Activated T-cell treated with anti-CD3 and anti-CD28 coated beads, Interleukin-2, amount 50 U/mL, for 4 hours (primary cell): ENCODE measurements around the gene MAGEA12. TPM values are rescaled to one million over a fixed set of nuclear protein-coding genes. Genes with fewer than 3 reads are reported as not detected.
"Not testable (repeated sequence)": the region's sequence is repeated elsewhere in the genome, so short reads cannot be mapped to it uniquely, and the experiment has no call there.

Experiments used
- ATAC-seq, 2 donors: fragments of 200-7000 bp; cut with Tn5 transposase; one replicate each; pipeline ENCODE4 v1.10.0; 2021
- DNase-seq: peaks from one replicate; pipeline ENCODE4 v3.0.0-alpha.2; 2020
- H3K27me3 Mint-ChIP-seq: one replicate; pipeline ENCODE4 v1.8.0; 2021; ENCODE audit warnings: low read depth, mixed read lengths
- H3K36me3 Mint-ChIP-seq: one replicate; pipeline ENCODE4 v1.8.0; 2022; ENCODE audit warnings: mixed read lengths; ENCODE audit not compliant: insufficient read depth
- H3K4me1 Mint-ChIP-seq: one replicate; pipeline ENCODE4 v1.8.0; 2021; ENCODE audit warnings: low read depth, mixed read lengths
- H3K4me3 Mint-ChIP-seq: one replicate; pipeline ENCODE4 v1.8.0; 2021; ENCODE audit warnings: mild to moderate bottlenecking, moderate library complexity, mixed read lengths
- H3K9me3 Mint-ChIP-seq: one replicate; pipeline ENCODE4 v1.8.0; 2021; ENCODE audit warnings: mixed read lengths
- total RNA-seq, 3 donors: library from RNA; stranded (reverse); gene quantifications; one replicate each; pipeline ENCODE4 v1.2.1, GENCODE V29; 2021

The MAGEA12 gene, protein sequence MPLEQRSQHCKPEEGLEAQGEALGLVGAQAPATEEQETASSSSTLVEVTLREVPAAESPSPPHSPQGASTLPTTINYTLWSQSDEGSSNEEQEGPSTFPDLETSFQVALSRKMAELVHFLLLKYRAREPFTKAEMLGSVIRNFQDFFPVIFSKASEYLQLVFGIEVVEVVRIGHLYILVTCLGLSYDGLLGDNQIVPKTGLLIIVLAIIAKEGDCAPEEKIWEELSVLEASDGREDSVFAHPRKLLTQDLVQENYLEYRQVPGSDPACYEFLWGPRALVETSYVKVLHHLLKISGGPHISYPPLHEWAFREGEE
- not detected for total RNA-seq

DNA sequence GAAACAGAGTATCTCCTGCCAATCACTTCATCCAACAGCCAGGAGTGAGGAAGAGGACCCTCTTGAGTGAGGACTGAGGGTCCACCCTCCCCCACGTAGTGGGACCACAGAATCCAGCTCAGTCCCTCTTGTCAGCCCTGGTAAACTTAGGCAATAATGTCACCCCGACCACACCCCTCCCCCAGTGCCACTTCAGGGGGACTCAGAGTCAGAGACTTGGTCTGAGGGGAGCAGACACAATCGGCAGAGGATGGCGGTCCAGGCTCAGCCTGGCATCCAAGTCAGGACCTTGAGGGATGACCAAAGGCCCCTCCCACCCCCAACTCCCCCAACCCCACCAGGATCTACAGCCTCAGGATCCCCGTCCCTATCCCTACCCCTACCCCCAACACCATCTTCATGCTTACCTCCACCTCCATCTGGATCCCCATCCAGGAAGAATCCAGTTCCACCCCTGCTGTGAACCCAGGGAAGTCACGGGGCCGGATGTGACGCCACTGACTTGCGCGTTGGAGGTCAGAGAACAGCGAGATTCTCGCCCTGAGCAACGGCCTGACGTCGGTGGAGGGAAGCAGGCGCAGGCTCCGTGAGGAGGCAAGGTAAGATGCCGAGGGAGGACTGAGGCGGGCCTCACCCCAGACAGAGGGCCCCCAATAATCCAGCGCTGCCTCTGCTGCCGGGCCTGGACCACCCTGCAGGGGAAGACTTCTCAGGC, at the start of gene MAGEA12, which contains the start of gene CSAG1:
Gene MAGEA12, plus strand, starts transcription at position 497 of the 715 bp plus-strand sequence. CDS start 2,405 bp downstream, outside the sequence.
Gene CSAG1, minus strand, starts transcription at position 461 of the 715 bp plus-strand sequence. CDS start 1,261 bp downstream, outside the sequence.
- Mint-ChIP-seq H3K36me3 (no peaks in the 10 kb centered on the region), H3K4me3 (no peak within 1 kb of the TSS), H3K4me1 (no peaks in the 10 kb centered on the region), H3K27me3 (peaks cover 6% of the 10 kb centered on the region), H3K9me3 (no peaks in the 10 kb centered on the region)
- no peak for ATAC-seq
- DNase-seq: no peak

DNA sequence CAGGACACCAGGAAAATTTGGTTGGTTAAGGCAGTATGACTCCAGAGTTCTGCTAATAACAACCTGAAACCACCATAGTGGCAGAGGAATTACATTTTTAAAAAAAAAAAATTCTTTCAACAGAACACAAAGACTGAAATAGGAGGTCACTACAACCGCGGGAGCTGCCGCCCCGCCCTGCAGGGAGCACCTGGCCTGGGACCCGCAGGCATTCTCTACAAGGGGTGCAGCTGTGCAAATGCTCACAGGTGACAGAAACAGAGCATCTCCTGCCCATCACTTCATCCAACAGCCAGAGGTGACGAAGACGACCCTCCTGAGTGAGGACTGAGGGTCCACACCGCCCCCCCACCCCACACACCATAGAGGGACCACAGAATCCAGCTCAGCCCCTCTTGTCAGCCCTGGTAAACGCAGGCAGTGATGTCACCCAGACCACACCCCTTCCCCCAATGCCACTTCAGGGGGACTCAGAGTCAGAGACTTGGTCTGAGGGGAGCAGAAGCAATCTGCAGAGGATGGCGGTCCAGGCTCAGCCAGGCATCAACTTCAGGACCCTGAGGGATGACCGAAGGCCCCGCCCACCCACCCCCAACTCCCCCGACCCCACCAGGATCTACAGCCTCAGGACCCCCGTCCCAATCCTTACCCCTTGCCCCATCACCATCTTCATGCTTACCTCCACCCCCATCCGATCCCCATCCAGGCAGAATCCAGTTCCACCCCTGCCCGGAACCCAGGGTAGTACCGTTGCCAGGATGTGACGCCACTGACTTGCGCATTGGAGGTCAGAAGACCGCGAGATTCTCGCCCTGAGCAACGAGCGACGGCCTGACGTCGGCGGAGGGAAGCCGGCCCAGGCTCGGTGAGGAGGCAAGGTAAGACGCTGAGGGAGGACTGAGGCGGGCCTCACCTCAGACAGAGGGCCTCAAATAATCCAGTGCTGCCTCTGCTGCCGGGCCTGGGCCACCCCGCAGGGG, 35.3 kb upstream of the MAGEA12 start, which contains the start of gene MAGEA3:
Gene MAGEA3, plus strand, starts transcription at position 843 of the 980 bp plus-strand sequence. CDS start 2,039 bp downstream, outside the sequence.
- H3K36me3 Mint-ChIP-seq, H3K9me3 Mint-ChIP-seq, DNase-seq, ATAC-seq, H3K4me1 Mint-ChIP-seq, H3K27me3 Mint-ChIP-seq, H3K4me3 Mint-ChIP-seq: not testable (repeated sequence)

DNA sequence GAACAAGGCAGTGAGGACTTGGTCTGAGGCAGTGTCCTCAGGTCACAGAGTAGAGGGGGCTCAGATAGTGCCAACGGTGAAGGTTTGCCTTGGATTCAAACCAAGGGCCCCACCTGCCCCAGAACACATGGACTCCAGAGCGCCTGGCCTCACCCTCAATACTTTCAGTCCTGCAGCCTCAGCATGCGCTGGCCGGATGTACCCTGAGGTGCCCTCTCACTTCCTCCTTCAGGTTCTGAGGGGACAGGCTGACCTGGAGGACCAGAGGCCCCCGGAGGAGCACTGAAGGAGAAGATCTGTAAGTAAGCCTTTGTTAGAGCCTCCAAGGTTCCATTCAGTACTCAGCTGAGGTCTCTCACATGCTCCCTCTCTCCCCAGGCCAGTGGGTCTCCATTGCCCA, 33.2 kb upstream of the MAGEA12 start:
- not testable (repeated sequence) for DNase-seq

DNA sequence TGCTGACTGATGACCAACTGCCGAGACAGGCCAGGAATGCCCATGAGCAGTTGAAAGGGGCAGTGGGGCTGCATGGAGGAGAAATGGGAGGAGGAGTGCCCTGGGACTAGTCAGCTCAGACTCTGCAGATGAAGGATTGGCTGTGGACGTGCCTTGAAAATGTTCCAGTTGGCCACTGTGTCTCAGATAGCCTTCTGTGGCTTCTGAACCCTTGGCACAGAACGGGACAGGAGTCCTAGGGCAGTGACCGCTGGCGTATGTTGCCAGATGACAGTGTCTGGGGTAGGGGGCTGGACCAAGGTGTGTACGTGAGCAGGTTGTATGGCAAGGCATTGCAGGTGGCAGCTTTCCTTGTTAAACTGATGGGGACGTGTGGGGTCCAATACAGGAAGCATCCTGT, 27.1 kb upstream of the MAGEA12 start:
- H3K36me3 Mint-ChIP-seq, ATAC-seq, DNase-seq, H3K4me3 Mint-ChIP-seq, H3K4me1 Mint-ChIP-seq, H3K27me3 Mint-ChIP-seq, H3K9me3 Mint-ChIP-seq: not testable (repeated sequence)

More for the DNA sequence above, 33.2 kb upstream of the MAGEA12 start:
- ATAC-seq, H3K4me1 Mint-ChIP-seq, H3K36me3 Mint-ChIP-seq, H3K9me3 Mint-ChIP-seq, H3K4me3 Mint-ChIP-seq, H3K27me3 Mint-ChIP-seq: not testable (repeated sequence)

DNA sequence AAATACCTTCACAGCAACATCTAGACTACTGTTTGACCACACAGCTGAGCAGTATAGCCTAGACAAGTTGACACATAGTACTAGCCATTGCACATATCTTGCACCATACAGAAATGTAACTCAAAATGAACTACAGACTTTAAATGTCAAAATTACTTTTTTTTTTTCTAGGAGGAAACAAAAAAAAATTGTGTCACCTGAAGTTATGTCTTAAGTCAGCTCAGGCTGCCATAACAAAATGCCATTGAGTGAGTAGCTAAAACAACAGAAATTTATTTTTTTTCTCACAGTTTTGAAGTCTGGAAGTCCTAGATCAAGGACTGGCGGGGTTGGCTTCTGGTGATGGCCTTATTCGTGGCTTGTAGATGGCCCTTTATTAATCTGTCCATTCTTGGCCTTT, 24.4 kb upstream of the MAGEA12 start, which contains the start of gene CSAG2:
Gene CSAG2, minus strand, starts transcription at position 101 of the 400 bp plus-strand sequence. CDS start 161 bp downstream, outside the sequence.
- H3K4me3 Mint-ChIP-seq, H3K36me3 Mint-ChIP-seq, ATAC-seq, H3K4me1 Mint-ChIP-seq, DNase-seq, H3K9me3 Mint-ChIP-seq, H3K27me3 Mint-ChIP-seq: not testable (repeated sequence)

DNA sequence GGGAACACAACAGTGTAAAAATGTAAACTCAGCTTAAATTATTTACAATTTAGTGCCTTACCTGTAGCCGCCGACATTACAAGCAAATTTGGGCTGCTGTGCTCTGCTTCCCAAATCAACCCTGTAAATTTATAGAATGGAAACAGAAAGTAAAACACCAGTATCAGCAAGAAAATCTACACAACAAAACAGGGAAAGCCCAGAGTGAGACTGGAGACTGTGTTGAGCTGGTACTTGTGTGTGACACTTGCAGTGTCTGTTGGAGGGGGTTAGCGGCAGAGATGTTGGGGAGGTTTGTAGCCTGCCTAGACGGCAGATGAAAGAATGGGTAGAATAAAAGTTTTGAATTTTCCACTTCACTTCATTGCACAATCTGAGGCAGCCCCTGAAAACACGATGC, 20.4 kb upstream of the MAGEA12 start:
- DNase-seq, H3K9me3 Mint-ChIP-seq, H3K4me1 Mint-ChIP-seq, H3K4me3 Mint-ChIP-seq, H3K27me3 Mint-ChIP-seq, ATAC-seq, H3K36me3 Mint-ChIP-seq: not testable (repeated sequence)

DNA sequence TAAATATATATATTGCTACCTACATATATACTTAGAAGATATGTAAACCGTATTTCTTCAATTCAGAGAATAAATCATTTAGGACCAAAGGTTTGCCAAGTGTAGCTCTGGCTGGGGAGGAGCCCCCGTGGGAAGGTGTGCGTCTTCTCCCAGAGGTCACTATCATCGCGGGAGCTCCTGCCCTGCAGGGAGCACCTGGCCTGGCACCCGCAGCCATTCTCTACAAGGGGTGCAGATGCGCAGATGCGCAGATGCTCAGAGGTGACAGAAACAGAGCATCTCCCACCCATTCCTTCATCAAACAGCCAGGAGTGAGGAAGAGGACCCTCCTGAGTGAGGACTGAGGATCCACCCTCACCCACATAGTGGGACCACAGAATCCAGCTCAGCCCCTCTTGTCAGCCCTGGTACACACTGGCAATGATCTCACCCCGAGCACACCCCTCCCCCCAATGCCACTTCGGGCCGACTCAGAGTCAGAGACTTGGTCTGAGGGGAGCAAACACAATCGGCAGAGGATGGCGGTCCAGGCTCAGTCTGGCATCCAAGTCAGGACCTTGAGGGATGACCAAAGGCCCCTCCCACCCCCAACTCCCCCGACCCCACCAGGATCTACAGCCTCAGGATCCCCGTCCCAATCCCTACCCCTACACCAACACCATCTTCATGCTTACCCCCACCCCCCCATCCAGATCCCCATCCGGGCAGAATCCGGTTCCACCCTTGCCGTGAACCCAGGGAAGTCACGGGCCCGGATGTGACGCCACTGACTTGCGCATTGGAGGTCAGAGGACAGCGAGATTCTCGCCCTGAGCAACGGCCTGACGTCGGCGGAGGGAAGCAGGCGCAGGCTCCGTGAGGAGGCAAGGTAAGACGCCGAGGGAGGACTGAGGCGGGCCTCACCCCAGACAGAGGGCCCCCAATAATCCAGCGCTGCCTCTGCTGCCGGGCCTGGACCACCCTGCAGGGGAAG, 19.5 kb upstream of the MAGEA12 start, which contains the start of gene MAGEA2B:
Gene MAGEA2B, plus strand, starts transcription at position 814 of the 973 bp plus-strand sequence. CDS start 2,479 bp downstream, outside the sequence.
- ATAC-seq, DNase-seq, H3K9me3 Mint-ChIP-seq, H3K4me3 Mint-ChIP-seq, H3K27me3 Mint-ChIP-seq, H3K36me3 Mint-ChIP-seq, H3K4me1 Mint-ChIP-seq: not testable (repeated sequence)

DNA sequence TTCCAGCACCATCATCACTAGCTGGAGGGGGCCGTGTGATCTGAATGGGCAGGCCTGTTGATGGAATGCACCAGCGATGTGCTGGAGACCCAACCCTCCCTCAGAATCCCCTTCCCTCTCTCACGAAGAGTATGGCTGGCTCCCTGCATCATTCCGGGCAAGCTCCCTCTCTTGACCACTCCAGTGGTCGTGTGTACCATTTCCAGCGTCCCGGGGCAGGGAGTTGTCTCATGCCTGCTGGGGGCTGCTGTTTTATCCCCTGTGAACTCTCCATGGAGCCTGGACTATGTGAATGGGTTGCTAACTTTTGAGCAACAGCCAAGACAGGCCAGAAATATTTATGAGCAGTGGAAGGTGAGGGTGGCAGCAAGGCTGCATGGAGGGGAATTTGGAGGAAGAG, 8.1 kb upstream of the MAGEA12 start:
- no peak for ATAC-seq
- no peaks in the 10 kb centered on the region for H3K4me1 Mint-ChIP-seq
- no peak overlapping the region for H3K4me3 Mint-ChIP-seq
- no peaks in the 10 kb centered on the region for H3K9me3 Mint-ChIP-seq
- no peak for DNase-seq
- H3K27me3 Mint-ChIP-seq: peaks cover 10% of the 10 kb centered on the region
- no peaks in the 10 kb centered on the region for H3K36me3 Mint-ChIP-seq

DNA sequence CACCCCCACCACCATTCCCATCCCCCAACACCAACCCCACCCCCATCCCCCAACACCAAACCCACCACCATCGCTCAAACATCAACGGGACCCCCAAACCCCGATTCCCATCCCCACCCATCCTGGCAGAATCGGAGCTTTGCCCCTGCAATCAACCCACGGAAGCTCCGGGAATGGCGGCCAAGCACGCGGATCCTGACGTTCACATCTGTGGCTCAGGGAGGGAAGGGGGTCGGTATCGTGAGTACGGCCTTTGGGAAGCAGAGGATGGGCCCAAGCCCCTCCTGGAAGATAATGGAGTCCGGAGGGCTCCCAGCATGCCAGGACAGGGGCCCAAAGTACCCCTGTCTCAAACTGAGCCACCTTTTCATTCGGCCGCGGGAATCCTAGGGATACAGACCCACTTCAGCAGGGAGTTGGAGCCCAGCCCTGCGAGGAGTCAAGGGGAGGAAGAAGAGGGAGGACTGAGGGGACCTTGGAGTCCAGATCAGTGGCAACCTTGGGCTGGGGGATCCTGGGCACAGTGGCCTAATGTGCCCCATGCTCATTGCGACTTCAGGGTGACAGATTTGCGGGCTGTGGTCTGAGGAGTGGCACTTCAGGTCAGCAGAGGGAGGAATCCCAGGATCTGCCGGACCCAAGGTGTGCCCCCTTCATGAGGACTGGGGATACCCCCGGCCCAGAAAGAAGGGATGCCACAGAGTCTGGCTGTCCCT, 744 bp downstream of the MAGEA12 start:
- H3K9me3 Mint-ChIP-seq, DNase-seq: not testable (repeated sequence)

DNA sequence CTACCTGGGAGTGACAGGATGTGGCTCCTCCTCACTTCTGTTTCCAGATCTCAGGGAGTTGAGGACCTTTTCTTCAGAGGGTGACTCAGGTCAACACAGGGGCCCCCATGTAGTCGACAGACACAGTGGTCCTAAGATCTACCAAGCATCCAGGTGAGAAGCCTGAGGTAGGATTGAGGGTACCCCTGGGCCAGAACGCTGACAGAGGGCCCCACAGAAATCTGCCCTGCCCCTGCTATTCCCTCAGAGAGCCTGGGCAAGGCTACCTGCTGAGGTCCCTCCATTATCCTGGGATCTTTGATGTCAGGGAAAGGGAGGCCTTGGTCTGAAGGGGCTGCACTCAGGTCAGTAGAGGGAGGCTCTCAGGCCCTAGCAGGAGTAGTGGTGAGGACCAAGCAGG, 1.5 kb downstream of the MAGEA12 start:
- ATAC-seq (no peak), DNase-seq (no peak)
- Mint-ChIP-seq H3K36me3 (no peaks in the 10 kb centered on the region), H3K9me3 (no peaks in the 10 kb centered on the region), H3K4me1 (no peaks in the 10 kb centered on the region), H3K27me3 (peaks cover 3% of the 10 kb centered on the region), H3K4me3 (no peak overlapping the region)

More for the DNA sequence above, 744 bp downstream of the MAGEA12 start:
- not testable (repeated sequence) for H3K4me1 Mint-ChIP-seq, H3K4me3 Mint-ChIP-seq, H3K36me3 Mint-ChIP-seq, ATAC-seq, H3K27me3 Mint-ChIP-seq

DNA sequence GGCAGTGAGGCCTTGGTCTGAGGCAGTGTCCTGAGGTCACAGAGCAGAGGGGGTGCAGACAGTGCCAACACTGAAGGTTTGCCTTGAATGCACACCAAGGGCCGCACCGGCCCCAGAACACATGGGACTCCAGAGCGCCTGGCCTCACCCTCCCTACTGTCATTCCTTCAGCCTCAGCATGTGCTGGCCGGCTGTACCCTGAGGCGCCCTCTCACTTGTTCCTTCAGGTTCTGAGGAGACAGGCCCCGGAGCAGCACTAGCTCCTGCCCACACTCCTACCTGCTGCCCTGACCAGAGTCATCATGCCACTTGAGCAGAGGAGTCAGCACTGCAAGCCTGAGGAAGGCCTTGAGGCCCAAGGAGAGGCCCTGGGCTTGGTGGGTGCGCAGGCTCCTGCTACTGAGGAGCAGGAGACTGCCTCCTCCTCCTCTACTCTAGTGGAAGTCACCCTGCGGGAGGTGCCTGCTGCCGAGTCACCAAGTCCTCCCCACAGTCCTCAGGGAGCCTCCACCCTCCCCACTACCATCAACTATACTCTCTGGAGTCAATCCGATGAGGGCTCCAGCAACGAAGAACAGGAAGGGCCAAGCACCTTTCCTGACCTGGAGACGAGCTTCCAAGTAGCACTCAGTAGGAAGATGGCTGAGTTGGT, 2.4 kb downstream of the MAGEA12 start:
- ATAC-seq: no peak
- Mint-ChIP-seq H3K4me1 (no peaks in the 10 kb centered on the region), H3K27me3 (peaks cover 3% of the 10 kb centered on the region), H3K4me3 (no peak overlapping the region), H3K9me3 (no peaks in the 10 kb centered on the region), H3K36me3 (no peaks in the 10 kb centered on the region)
- DNase-seq: no peak

DNA sequence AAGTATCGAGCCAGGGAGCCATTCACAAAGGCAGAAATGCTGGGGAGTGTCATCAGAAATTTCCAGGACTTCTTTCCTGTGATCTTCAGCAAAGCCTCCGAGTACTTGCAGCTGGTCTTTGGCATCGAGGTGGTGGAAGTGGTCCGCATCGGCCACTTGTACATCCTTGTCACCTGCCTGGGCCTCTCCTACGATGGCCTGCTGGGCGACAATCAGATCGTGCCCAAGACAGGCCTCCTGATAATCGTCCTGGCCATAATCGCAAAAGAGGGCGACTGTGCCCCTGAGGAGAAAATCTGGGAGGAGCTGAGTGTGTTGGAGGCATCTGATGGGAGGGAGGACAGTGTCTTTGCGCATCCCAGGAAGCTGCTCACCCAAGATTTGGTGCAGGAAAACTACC, 3.0 kb downstream of the MAGEA12 start:
- not testable (repeated sequence) for DNase-seq, H3K36me3 Mint-ChIP-seq, H3K9me3 Mint-ChIP-seq, H3K27me3 Mint-ChIP-seq, H3K4me1 Mint-ChIP-seq, ATAC-seq, H3K4me3 Mint-ChIP-seq
